WERI-Rb-1 (cell line): ENCODE data around the gene EDC3.
"Not testable (repeated sequence)": the region's sequence is repeated elsewhere in the genome, so short reads cannot be mapped to it uniquely, and the experiment has no call there.

Source experiments
- DNase-seq: peaks from one replicate; pipeline ENCODE4 v3.0.0-alpha.2; 2020
- H3K27ac ChIP-seq: fragments of 250-450 bp; sonication (Bioruptor Pico); 2 replicates; pipeline ENCODE4 v1.5.1; 2020; ENCODE audit warnings: mild to moderate bottlenecking, moderate library complexity
- H3K27me3 ChIP-seq: fragments of 250-450 bp; sonication (Bioruptor Pico); 2 replicates; pipeline ENCODE4 v1.5.1; 2021; ENCODE audit warnings: mild to moderate bottlenecking, low read depth, moderate library complexity; ENCODE audit not compliant: insufficient read depth, severe bottlenecking
- H3K36me3 ChIP-seq: fragments of 250-450 bp; sonication (Bioruptor Pico); 2 replicates; pipeline ENCODE4 v1.5.1; 2020; ENCODE audit warnings: mild to moderate bottlenecking, moderate library complexity
- H3K4me3 ChIP-seq: 2 replicates; pipeline ENCODE4 v1.5.1; 2011; ENCODE audit warnings: low read depth, mild to moderate bottlenecking, control low read depth, low read length
- H3K9me3 ChIP-seq: fragments of 250-450 bp; sonication (Bioruptor Pico); 2 replicates; pipeline ENCODE4 v1.5.1; 2021; ENCODE audit warnings: mild to moderate bottlenecking, moderate library complexity; ENCODE audit not compliant: severe bottlenecking
- CTCF ChIP-seq: IDR thresholded peaks from 2 replicates; pipeline ENCODE4 v1.5.1; 2011; ENCODE audit warnings: low read depth, mild to moderate bottlenecking, control low read depth, inconsistent platforms, low read length

The EDC3 gene

GRCh38 chr15:74730619-74731316 lies 34.9 kb upstream of the EDC3 start:
- H3K27me3 ChIP-seq: no peaks in the 10 kb centered on the region
- TF ChIP-seq CTCF: no peak

GRCh38 chr15:74729372-74729771 lies 33.5 kb upstream of the EDC3 start:
- not testable (repeated sequence) for H3K27ac ChIP-seq, DNase-seq, H3K4me3 ChIP-seq, H3K27me3 ChIP-seq, H3K36me3 ChIP-seq, H3K9me3 ChIP-seq

More at GRCh38 chr15:74730619-74731316, 34.9 kb upstream of the EDC3 start:
- Histone ChIP-seq H3K4me3 (no peak overlapping the region), H3K36me3 (no peaks in the 10 kb centered on the region), H3K9me3 (no peaks in the 10 kb centered on the region), H3K27ac (no peak overlapping the region)
- no peak for DNase-seq

GRCh38 chr15:74728699-74729098 lies 32.9 kb upstream of the EDC3 start:
- H3K36me3 ChIP-seq, H3K4me3 ChIP-seq, H3K27me3 ChIP-seq, DNase-seq, H3K9me3 ChIP-seq, H3K27ac ChIP-seq: not testable (repeated sequence)

GRCh38 chr15:74727727-74728126 lies 31.9 kb upstream of the EDC3 start:
- no peak overlapping the region for H3K4me3 ChIP-seq
- H3K36me3 ChIP-seq: no peaks in the 10 kb centered on the region
- no peaks in the 10 kb centered on the region for H3K27me3 ChIP-seq
- no peak for DNase-seq
- no peak for TF ChIP-seq CTCF
- no peak overlapping the region for H3K27ac ChIP-seq
- H3K9me3 ChIP-seq: no peaks in the 10 kb centered on the region

- Histone ChIP-seq H3K9me3 (no peaks in the 10 kb centered on the region), H3K27ac (no peak overlapping the region), H3K27me3 (no peaks in the 10 kb centered on the region), H3K4me3 (peak overlapping the region; percentile 69; the same call in 1 of the 2 replicates), H3K36me3 (no peaks in the 10 kb centered on the region)
- DNase-seq: no peak
- no peak for TF ChIP-seq CTCF
Measured at GRCh38 chr15:74726774-74727164, 30.9 kb upstream of the EDC3 start.

GRCh38 chr15:74725845-74726773 lies 30.3 kb upstream of the EDC3 start:
- peak; percentile 56 for DNase-seq
- Histone ChIP-seq H3K27ac (no peak overlapping the region), H3K9me3 (no peaks in the 10 kb centered on the region), H3K36me3 (no peaks in the 10 kb centered on the region), H3K27me3 (no peaks in the 10 kb centered on the region), H3K4me3 (peak overlapping the region; percentile 69)
- 0 out of 2 replicates have a peak, but pooled peaks have one; percentile 9 for TF ChIP-seq CTCF
